Loucy (cell line): ENCODE measurements around the gene LUC7L3.
A peak's percentile ranks its signal among the peaks of the same experiment; 100 is the strongest.

ENCODE experiments used
- H2AFZ ChIP-seq: fragments of 200-600 bp; sonication (generic); 2 replicates; pipeline ENCODE4 v1.6.0; 2016; ENCODE audit warnings: antibody characterized with exemption, mild to moderate bottlenecking, low read length, moderate library complexity
- H3F3A ChIP-seq: fragments of 200-600 bp; 2 replicates; pipeline ENCODE4 v1.6.0; 2016; ENCODE audit warnings: antibody characterized with exemption, low read depth, mild to moderate bottlenecking
- H3K27me3 ChIP-seq: fragments of 200-600 bp; sonication (generic); 2 replicates; pipeline ENCODE4 v1.6.1; 2014; ENCODE audit warnings: low read length, mild to moderate bottlenecking; ENCODE audit not compliant: insufficient read depth, poor library complexity, severe bottlenecking
- H3K36me3 ChIP-seq: fragments of 200-600 bp; sonication (generic); 2 replicates; pipeline ENCODE4 v1.6.1; 2016; ENCODE audit warnings: low read length; ENCODE audit not compliant: insufficient read depth
- H3K4me1 ChIP-seq: fragments of 200-600 bp; sonication (generic); 2 replicates; pipeline ENCODE4 v1.5.1; 2014; ENCODE audit warnings: low read length, mild to moderate bottlenecking; ENCODE audit not compliant: insufficient read depth, poor library complexity, severe bottlenecking
- H3K4me2 ChIP-seq: fragments of 200-600 bp; sonication (generic); 2 replicates; pipeline ENCODE4 v1.6.0; 2014; ENCODE audit warnings: antibody characterized with exemption, low read length, low read depth, mild to moderate bottlenecking; ENCODE audit not compliant: poor library complexity, severe bottlenecking
- H3K4me3 ChIP-seq: fragments of 200-600 bp; sonication (generic); 2 replicates; pipeline ENCODE4 v1.5.1; 2014; ENCODE audit warnings: low read length, mild to moderate bottlenecking, mixed read lengths; ENCODE audit not compliant: poor library complexity, severe bottlenecking
- H3K79me2 ChIP-seq: fragments of 200-600 bp; sonication (generic); 2 replicates; pipeline ENCODE4 v1.6.1; 2014; ENCODE audit warnings: low read length; ENCODE audit not compliant: insufficient read depth
- H3K9ac ChIP-seq: fragments of 200-600 bp; sonication (generic); 2 replicates; pipeline ENCODE4 v1.6.0; 2014; ENCODE audit warnings: mild to moderate bottlenecking, low read depth, low read length, moderate library complexity; ENCODE audit not compliant: poor library complexity, severe bottlenecking
- H3K9me2 ChIP-seq: fragments of 200-600 bp; sonication (generic); replicated peaks from 2 replicates; pipeline ENCODE4 v1.6.1; 2016; ENCODE audit warnings: low read depth, low read length, mixed read lengths
- H3K9me3 ChIP-seq: fragments of 200-600 bp; sonication (generic); 2 replicates; pipeline ENCODE4 v1.6.1; 2014; ENCODE audit warnings: mild to moderate bottlenecking, antibody characterized with exemption, low read length, low read depth; ENCODE audit not compliant: insufficient read depth
- H4K20me1 ChIP-seq: fragments of 200-600 bp; sonication (generic); 2 replicates; pipeline ENCODE4 v1.6.0; 2014; ENCODE audit warnings: antibody characterized with exemption, low read length, mild to moderate bottlenecking; ENCODE audit not compliant: insufficient read depth, poor library complexity, severe bottlenecking
- EZH2phosphoT487 ChIP-seq: fragments of 200-600 bp; IDR thresholded peaks from 2 replicates; pipeline ENCODE4 v1.6.1; 2018; ENCODE audit warnings: antibody characterized with exemption, mild to moderate bottlenecking, moderate library complexity, borderline replicate concordance
- TF ChIP-seq, protein P1 (sequence below): fragments of 200-600 bp; sonication (generic); conservative IDR thresholded peaks from 2 replicates; pipeline ENCODE4 v1.5.1; 2014; ENCODE audit warnings: mild to moderate bottlenecking, antibody characterized with exemption, low read length

Gene LUC7L3

DNA sequence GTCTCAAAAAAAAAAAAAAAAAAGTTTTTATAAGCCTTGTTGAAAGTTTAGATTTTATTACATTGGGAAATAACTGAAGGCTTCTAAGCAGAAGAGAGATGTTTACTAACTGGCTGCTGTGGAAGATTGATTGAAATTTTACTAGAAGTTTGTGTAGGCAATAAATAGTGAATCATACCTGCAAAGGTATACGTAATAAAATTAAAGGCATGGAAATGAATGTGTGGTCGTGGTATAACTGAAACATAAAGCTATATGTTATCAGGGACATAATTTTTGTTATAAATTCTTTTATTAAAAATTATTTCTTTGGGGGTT is 8.7 kb downstream of the LUC7L3 start:
- TF ChIP-seq EZH2phosphoT487 = no peak
- TF ChIP-seq, protein P1, sequence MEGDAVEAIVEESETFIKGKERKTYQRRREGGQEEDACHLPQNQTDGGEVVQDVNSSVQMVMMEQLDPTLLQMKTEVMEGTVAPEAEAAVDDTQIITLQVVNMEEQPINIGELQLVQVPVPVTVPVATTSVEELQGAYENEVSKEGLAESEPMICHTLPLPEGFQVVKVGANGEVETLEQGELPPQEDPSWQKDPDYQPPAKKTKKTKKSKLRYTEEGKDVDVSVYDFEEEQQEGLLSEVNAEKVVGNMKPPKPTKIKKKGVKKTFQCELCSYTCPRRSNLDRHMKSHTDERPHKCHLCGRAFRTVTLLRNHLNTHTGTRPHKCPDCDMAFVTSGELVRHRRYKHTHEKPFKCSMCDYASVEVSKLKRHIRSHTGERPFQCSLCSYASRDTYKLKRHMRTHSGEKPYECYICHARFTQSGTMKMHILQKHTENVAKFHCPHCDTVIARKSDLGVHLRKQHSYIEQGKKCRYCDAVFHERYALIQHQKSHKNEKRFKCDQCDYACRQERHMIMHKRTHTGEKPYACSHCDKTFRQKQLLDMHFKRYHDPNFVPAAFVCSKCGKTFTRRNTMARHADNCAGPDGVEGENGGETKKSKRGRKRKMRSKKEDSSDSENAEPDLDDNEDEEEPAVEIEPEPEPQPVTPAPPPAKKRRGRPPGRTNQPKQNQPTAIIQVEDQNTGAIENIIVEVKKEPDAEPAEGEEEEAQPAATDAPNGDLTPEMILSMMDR = no peak
- peaks cover 100% of the 10 kb centered on the region for H3K79me2 ChIP-seq

DNA sequence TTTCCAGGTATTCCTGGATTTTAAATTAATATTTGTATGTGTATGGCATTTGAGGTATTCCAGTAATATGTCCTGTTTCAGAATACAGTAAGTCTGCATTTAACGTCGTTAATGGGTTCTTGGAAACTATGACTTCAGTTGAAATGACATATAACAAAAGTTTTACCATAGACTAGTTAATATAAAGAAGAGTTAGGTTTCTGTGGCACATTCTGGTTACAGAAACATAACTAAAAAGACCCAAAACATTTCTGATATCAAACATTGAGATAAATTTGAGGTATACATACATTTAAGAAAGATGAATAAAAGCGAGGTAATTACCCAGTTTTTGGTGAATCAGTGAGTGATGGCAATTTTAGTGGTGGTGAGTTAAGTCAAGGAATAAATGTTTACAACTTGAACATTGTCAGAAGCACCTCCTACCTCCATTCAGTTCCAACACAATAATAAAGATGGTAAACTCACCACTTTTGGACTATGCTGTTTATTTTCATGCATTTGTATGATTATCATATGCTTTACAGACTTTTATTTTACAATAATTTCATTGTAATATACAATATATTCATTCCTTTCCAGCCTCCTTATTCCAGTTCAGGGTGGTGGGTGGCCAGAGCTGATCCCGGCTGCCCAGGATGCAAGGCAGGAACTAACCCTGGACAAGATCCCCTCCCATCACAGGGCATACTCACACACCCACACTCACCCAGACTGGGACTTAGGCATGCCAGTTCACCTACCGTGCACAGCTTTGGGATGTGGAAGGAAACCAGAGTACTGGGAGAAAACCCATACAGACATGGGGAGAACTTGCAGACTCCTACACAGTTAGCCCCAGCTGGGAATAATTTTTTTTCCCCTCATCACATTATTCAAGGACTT is 9.7 kb downstream of the LUC7L3 start:
- Histone ChIP-seq H3F3A (no peaks in the 10 kb centered on the region), H3K4me3 (no peak overlapping the region), H3K79me2 (peaks cover 100% of the 10 kb centered on the region), H3K9ac (no peak overlapping the region), H3K4me2 (peak overlapping the region; percentile 97), H3K36me3 (no peaks in the 10 kb centered on the region), H3K9me3 (no peaks in the 10 kb centered on the region), H3K27me3 (no peaks in the 10 kb centered on the region), H2AFZ (no peak overlapping the region), H3K9me2 (no peaks in the 10 kb centered on the region), H3K4me1 (peaks cover 36% of the 10 kb centered on the region), H4K20me1 (peaks cover 98% of the 10 kb centered on the region)
- TF ChIP-seq EZH2phosphoT487 = no peak
- TF ChIP-seq, protein P1 = no peak

More for the DNA sequence above, 8.7 kb downstream of the LUC7L3 start:
- no peaks in the 10 kb centered on the region for H3K9me3 ChIP-seq
- peaks cover 100% of the 10 kb centered on the region for H4K20me1 ChIP-seq
- peaks cover 46% of the 10 kb centered on the region for H3K4me1 ChIP-seq
- H3K36me3 ChIP-seq = no peaks in the 10 kb centered on the region
- no peaks in the 10 kb centered on the region for H3K27me3 ChIP-seq
- peak overlapping the region; percentile 97 for H3K4me2 ChIP-seq
- no peak overlapping the region for H3K4me3 ChIP-seq
- H3K9ac ChIP-seq = no peak overlapping the region
- H3F3A ChIP-seq = no peaks in the 10 kb centered on the region
- no peaks in the 10 kb centered on the region for H3K9me2 ChIP-seq
- H2AFZ ChIP-seq = no peak overlapping the region

DNA sequence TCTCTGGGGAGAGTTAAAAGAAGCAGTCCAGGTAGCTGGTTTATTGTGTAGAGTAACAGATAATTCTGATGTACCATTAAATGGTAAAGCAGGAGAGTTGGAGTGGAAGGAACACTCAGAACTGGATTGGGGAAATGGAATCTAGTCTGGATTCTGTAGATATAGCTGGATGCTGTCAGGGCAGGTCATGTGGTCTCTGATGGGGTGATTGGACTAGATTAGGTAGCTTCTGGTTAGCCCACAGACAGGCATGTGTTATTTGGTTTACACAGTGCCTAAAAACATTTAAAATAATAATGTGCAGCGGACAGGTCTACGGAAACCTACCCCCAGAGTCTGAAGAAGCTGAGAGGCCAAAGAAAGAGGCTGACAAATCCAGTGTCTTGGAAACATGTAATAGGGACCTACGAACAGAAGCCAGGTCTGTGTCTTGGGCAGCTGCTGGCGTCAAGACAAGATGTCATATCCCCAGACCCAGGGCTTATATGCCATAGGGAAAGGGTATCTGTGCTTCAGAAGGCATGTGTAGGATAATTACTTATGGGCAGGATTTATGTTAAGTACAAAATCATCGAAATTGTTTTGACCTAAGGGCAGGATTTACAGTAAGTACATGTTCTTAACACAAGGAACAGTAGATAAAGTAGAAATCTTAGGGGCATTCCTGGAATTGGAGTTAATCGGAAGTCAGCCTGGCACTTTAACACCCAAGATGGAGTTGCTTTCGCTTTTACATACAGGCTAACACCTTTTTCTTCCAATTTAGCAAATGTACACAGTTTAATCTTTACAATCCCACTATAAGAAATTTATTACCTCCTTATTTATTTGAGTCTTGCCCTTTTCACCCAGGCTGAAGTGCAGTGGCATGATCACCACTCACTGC is 12.4 kb downstream of the LUC7L3 start:
- Histone ChIP-seq H3K9me3 (no peaks in the 10 kb centered on the region), H3K4me2 (no peak overlapping the region), H2AFZ (no peak overlapping the region), H3K9ac (no peak overlapping the region), H3K4me3 (no peak overlapping the region), H4K20me1 (peaks cover 98% of the 10 kb centered on the region), H3K9me2 (no peaks in the 10 kb centered on the region), H3F3A (no peaks in the 10 kb centered on the region), H3K36me3 (peaks cover 11% of the 10 kb centered on the region; the same call in 1 of the 2 replicates), H3K27me3 (no peaks in the 10 kb centered on the region), H3K4me1 (peaks cover 21% of the 10 kb centered on the region), H3K79me2 (peaks cover 100% of the 10 kb centered on the region)
- no peak for TF ChIP-seq EZH2phosphoT487
- TF ChIP-seq, protein P1 = no peak
